PC-9 (cell line): ENCODE measurements around the gene FARS2. TPM values are rescaled to one million over a fixed set of nuclear protein-coding genes. Genes with fewer than 3 reads are reported as not detected.

Source experiments
- BruUV-seq: library from RNA; stranded (reverse); fragments of 400-500 nt; replicated peaks from 2 replicates; lab custom pipeline; 2021; lab: Mats Ljungman, UMichigan
- CTCF ChIA-PET: fragments of 300-600 bp; sonication (Branson Sonifier 250); formaldehyde crosslinking; loops from one replicate; lab custom pipeline; 2022; ENCODE audit warnings: antibody characterized with exemption; lab: Charles Lee
- POLR2A ChIA-PET: fragments of 300-600 bp; sonication (Branson Sonifier 250); formaldehyde crosslinking; loops from one replicate; lab custom pipeline; 2022; ENCODE audit warnings: antibody characterized with exemption; ENCODE audit not compliant: unreplicated experiment; lab: Charles Lee
- DNase-seq, 2 experiments: peaks; one replicate each; pipeline versions ENCODE4 v3.0.0 to v3.0.0-alpha.2; 2015 to 2022; ENCODE audit warnings: mixed read lengths in 1 of 2
- H2AFZ ChIP-seq: fragments of 200-600 bp; sonication (generic); 2 replicates; pipeline ENCODE4 v1.8.1; 2017; ENCODE audit warnings: antibody characterized with exemption
- H3F3A ChIP-seq: fragments of 200-600 bp; sonication (generic); 2 replicates; pipeline ENCODE4 v1.8.1; 2017; ENCODE audit warnings: antibody characterized with exemption, mild to moderate bottlenecking, low read depth; ENCODE audit not compliant: insufficient read depth
- H3K27ac ChIP-seq: fragments of 200-600 bp; sonication (generic); 2 replicates; pipeline ENCODE4 v1.6.1; 2016; ENCODE audit warnings: mixed run types
- H3K27me3 ChIP-seq: fragments of 200-600 bp; sonication (generic); 2 replicates; pipeline ENCODE4 v1.6.1; 2016; ENCODE audit warnings: low read depth, mixed run types; ENCODE audit not compliant: insufficient read depth
- H3K36me3 ChIP-seq: fragments of 200-600 bp; sonication (generic); 2 replicates; pipeline ENCODE4 v1.6.1; 2016; ENCODE audit warnings: low read depth, mixed run types
- H3K4me1 ChIP-seq: fragments of 200-600 bp; sonication (generic); replicated peaks from 2 replicates; pipeline ENCODE4 v1.6.1; 2016; ENCODE audit warnings: mixed run types; ENCODE audit not compliant: insufficient read depth
- H3K4me2 ChIP-seq: fragments of 200-600 bp; sonication (generic); 2 replicates; pipeline ENCODE4 v1.6.1; 2017; ENCODE audit warnings: mixed run types
- H3K4me3 ChIP-seq: fragments of 200-600 bp; sonication (generic); 2 replicates; pipeline ENCODE4 v1.6.1; 2016; ENCODE audit warnings: mixed run types
- H3K79me2 ChIP-seq: fragments of 200-600 bp; sonication (generic); 2 replicates; pipeline ENCODE4 v1.6.1; 2017; ENCODE audit warnings: low read depth, mixed run types
- H3K9me2 ChIP-seq: fragments of 200-600 bp; sonication (generic); 2 replicates; pipeline ENCODE4 v1.8.1; 2017; ENCODE audit warnings: mild to moderate bottlenecking; ENCODE audit not compliant: insufficient read depth
- H3K9me3 ChIP-seq: fragments of 200-600 bp; sonication (generic); 2 replicates; pipeline ENCODE4 v1.8.1; 2016; ENCODE audit warnings: low read depth; ENCODE audit not compliant: insufficient read depth
- H4K20me1 ChIP-seq: fragments of 200-600 bp; sonication (generic); 2 replicates; pipeline ENCODE4 v1.8.1; 2017; ENCODE audit not compliant: insufficient read depth
- CTCF ChIP-seq: fragments of 200-600 bp; sonication (generic); conservative IDR thresholded peaks from 2 replicates; pipeline ENCODE4 v1.6.1; 2017; ENCODE audit warnings: mixed run types, antibody characterized with exemption, mild to moderate bottlenecking, moderate library complexity
- EZH2 ChIP-seq: fragments of 200-600 bp; sonication (generic); IDR thresholded peaks from 2 replicates; pipeline ENCODE4 v1.8.0; 2017; ENCODE audit warnings: antibody characterized with exemption, low read depth
- intact Hi-C: fragments of 100-400 bp; cut with micrococcal nuclease; formaldehyde crosslinking; loops from one replicate; pipeline ENCODE4 v1.10.0; 2022; ENCODE audit not compliant: unreplicated experiment
- total RNA-seq: library from RNA; stranded (reverse); gene quantifications from 2 replicates; pipeline ENCODE4 v1.2.3, GENCODE V29; 2021

FARS2 gene
- total RNA-seq, 1 experiment from 2014 or later = 26.7 TPM

- intact Hi-C loops = no loop called here
- no peak overlapping the region for H3K4me2 ChIP-seq
- no peak overlapping the region for H3K4me3 ChIP-seq
- no peak for TF ChIP-seq CTCF
- H3K9me2 ChIP-seq = no peaks in the 10 kb centered on the region
- no peak overlapping the region for H2AFZ ChIP-seq
- H3K27me3 ChIP-seq = no peaks in the 10 kb centered on the region
- POLR2A ChIA-PET = no interaction called here
- H3K79me2 ChIP-seq = no peaks in the 10 kb centered on the region
- BruUV-seq = no TSS peak
- no peaks in the 10 kb centered on the region for H3K9me3 ChIP-seq
- H3K36me3 ChIP-seq = no peaks in the 10 kb centered on the region
- H3F3A ChIP-seq = no peaks in the 10 kb centered on the region
- H3K27ac ChIP-seq = no peak overlapping the region
- CTCF ChIA-PET = no interaction called here
- no peaks in the 10 kb centered on the region for H4K20me1 ChIP-seq
- no peak for DNase-seq
- H3K4me1 ChIP-seq = no peaks in the 10 kb centered on the region
Measured at GRCh38 chr6:5416250-5416649, 154.9 kb downstream of the FARS2 start.

- H3K4me3 ChIP-seq = no peak overlapping the region
- H3F3A ChIP-seq = no peaks in the 10 kb centered on the region
- no peaks in the 10 kb centered on the region for H3K9me2 ChIP-seq
- no peaks in the 10 kb centered on the region for H4K20me1 ChIP-seq
- no peaks in the 10 kb centered on the region for H3K79me2 ChIP-seq
- H3K27ac ChIP-seq = no peak overlapping the region
- H3K9me3 ChIP-seq = no peaks in the 10 kb centered on the region
- no peak overlapping the region for H3K4me2 ChIP-seq
- intact Hi-C loops = loop anchor here (1.0 kb wide), 1 partner anchor 1125 kb away; no protein-coding TSS in a partner anchor
- ChIA-PET POLR2A (no interaction called here), CTCF (no interaction called here)
- no peak overlapping the region for H2AFZ ChIP-seq
- TF ChIP-seq CTCF = peak; percentile 46
- TF ChIP-seq EZH2 = no peak
- H3K4me1 ChIP-seq = no peaks in the 10 kb centered on the region
- peak in 1 of 2 experiments; percentile 21 for DNase-seq
- no peaks in the 10 kb centered on the region for H3K27me3 ChIP-seq
- H3K36me3 ChIP-seq = no peaks in the 10 kb centered on the region
- no TSS peak for BruUV-seq
Measured at GRCh38 chr6:5422321-5422915, 161.1 kb downstream of the FARS2 start.

- no peak for DNase-seq
- no peaks in the 10 kb centered on the region for H4K20me1 ChIP-seq
- no peaks in the 10 kb centered on the region for H3K36me3 ChIP-seq
- H3K27me3 ChIP-seq = no peaks in the 10 kb centered on the region
- H2AFZ ChIP-seq = no peak overlapping the region
- H3K4me3 ChIP-seq = no peak overlapping the region
- no TSS peak for BruUV-seq
- POLR2A ChIA-PET = no interaction called here
- TF ChIP-seq CTCF (no peak), EZH2 (no peak)
- H3K27ac ChIP-seq = no peak overlapping the region
- no peaks in the 10 kb centered on the region for H3K9me3 ChIP-seq
- H3K9me2 ChIP-seq = no peaks in the 10 kb centered on the region
- H3K79me2 ChIP-seq = no peaks in the 10 kb centered on the region
- CTCF ChIA-PET = interaction anchor here (0.6 kb wide), 1 partner anchor 1124 kb away, joined by 3 read pairs; no protein-coding TSS in a partner anchor
- no peak overlapping the region for H3K4me2 ChIP-seq
- intact Hi-C loops = no loop called here
- no peaks in the 10 kb centered on the region for H3K4me1 ChIP-seq
- no peaks in the 10 kb centered on the region for H3F3A ChIP-seq
Measured at GRCh38 chr6:5423251-5423650, 161.9 kb downstream of the FARS2 start.
